Activated CD4-positive, alpha-beta memory T cell treated with anti-CD3 and anti-CD28 coated beads for 36 hours (primary cell): ENCODE measurements around the gene TAF11. TPM values are rescaled to one million over a fixed set of nuclear protein-coding genes. Genes with fewer than 3 reads are reported as not detected.

ENCODE experiments used
- CTCF ChIA-PET: fragments of 350-600 bp; sonication (Branson Sonifier 250); formaldehyde crosslinking; loops from one replicate; lab custom pipeline; 2021; ENCODE audit warnings: antibody characterized with exemption, inconsistent platforms; lab: Charles Lee
- POLR2A ChIA-PET: fragments of 350-600 bp; sonication (Branson Sonifier 250); formaldehyde crosslinking; loops from one replicate; lab custom pipeline; 2021; ENCODE audit warnings: antibody characterized with exemption; lab: Charles Lee
- DNase-seq: peaks from one replicate; pipeline ENCODE4 v3.0.0-alpha.2; 2020
- H3K27ac Mint-ChIP-seq: one replicate; pipeline ENCODE4 v1.8.0; 2021; ENCODE audit warnings: mixed read lengths
- H3K27me3 Mint-ChIP-seq: one replicate; pipeline ENCODE4 v1.8.0; 2021; ENCODE audit warnings: mixed read lengths
- H3K36me3 Mint-ChIP-seq: one replicate; pipeline ENCODE4 v1.8.0; 2021; ENCODE audit warnings: mixed read lengths
- H3K4me1 Mint-ChIP-seq: one replicate; pipeline ENCODE4 v1.8.0; 2021; ENCODE audit warnings: low read depth, mixed read lengths
- H3K4me3 Mint-ChIP-seq: one replicate; pipeline ENCODE4 v1.8.0; 2021; ENCODE audit warnings: mild to moderate bottlenecking, mixed read lengths
- H3K9me3 Mint-ChIP-seq: one replicate; pipeline ENCODE4 v1.8.0; 2021; ENCODE audit warnings: mixed read lengths
- intact Hi-C: fragments of 100-400 bp; cut with micrococcal nuclease; formaldehyde crosslinking; loops from one replicate; pipeline ENCODE4 v1.15.1; 2023
- total RNA-seq, 2 experiments: library from RNA; stranded (reverse); gene quantifications; one replicate each; pipeline ENCODE4 v1.2.3, GENCODE V29; 2021

The TAF11 gene
- total RNA-seq, 2 experiments from 2014 or later, result 27.2 to 29.0 TPM

DNA sequence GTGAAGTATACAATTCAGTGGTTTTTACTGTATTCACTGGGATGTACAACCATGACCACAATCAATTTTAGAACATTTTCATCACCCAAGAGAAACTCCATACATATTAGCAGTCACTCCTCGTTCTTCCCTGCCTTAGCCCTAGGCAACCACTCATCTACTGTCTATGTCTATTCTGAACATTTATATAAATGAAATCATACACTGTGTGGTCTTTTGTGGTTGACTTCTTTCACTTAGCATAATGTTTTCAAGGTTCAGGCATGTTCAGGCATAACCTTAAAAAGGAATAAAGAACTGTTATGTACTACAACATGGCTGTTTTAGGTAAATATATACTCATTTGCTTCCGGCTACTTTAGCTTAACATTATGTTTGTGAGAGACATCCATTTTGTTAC is 58.7 kb downstream of the TAF11 start:
- H3K4me3 Mint-ChIP-seq, result no peak overlapping the region
- ChIA-PET CTCF (no interaction called here), POLR2A (interaction anchor here (0.6 kb wide), 1 partner anchor 40 kb away, joined by 3 read pairs; no protein-coding TSS in a partner anchor)
- intact Hi-C loops, result no loop called here
- peaks cover 11% of the 10 kb centered on the region for H3K36me3 Mint-ChIP-seq
- no peak overlapping the region for H3K27ac Mint-ChIP-seq
- no peaks in the 10 kb centered on the region for H3K27me3 Mint-ChIP-seq
- no peak for DNase-seq
- no peaks in the 10 kb centered on the region for H3K4me1 Mint-ChIP-seq
- no peaks in the 10 kb centered on the region for H3K9me3 Mint-ChIP-seq

Other genes with a start within 250 kb of the TAF11 start
- gene ILRUN, start 191.3 kb downstream of the TAF11 start, total RNA-seq, result 10 to 100 TPM; 62.3 to 65.2 TPM
- 100 to 1,000 TPM; 139 to 140 TPM for gene SNRPC, start 130.5 kb downstream of the TAF11 start, total RNA-seq
- 10 to 100 TPM; 14.1 to 14.6 TPM for gene BLTP3A, start 96.0 kb downstream of the TAF11 start, total RNA-seq
- 1 to 10 TPM; 7.2 to 7.7 TPM for gene ANKS1A, start 1.2 kb upstream of the TAF11 start, total RNA-seq